Naive thymus-derived CD4-positive, alpha-beta T cell (primary cell): ENCODE measurements around the gene CSF2. TPM values are rescaled to one million over a fixed set of nuclear protein-coding genes. Genes with fewer than 3 reads are reported as not detected.
"Not testable (repeated sequence)": the region's sequence is repeated elsewhere in the genome, so short reads cannot be mapped to it uniquely, and the experiment has no call there.

ENCODE experiments used
- ATAC-seq: fragments of 150-1000 bp; cut with Tn5 transposase; 2 replicates; pipeline ENCODE4 v1.10.0; 2021; ENCODE audit warnings: mild to moderate bottlenecking, moderate library complexity
- CTCF ChIA-PET: fragments of 350-600 bp; sonication (Branson Sonifier 250); formaldehyde crosslinking; loops from one replicate; lab custom pipeline; 2021; ENCODE audit warnings: antibody characterized with exemption; lab: Charles Lee
- POLR2A ChIA-PET: fragments of 350-600 bp; sonication (Branson Sonifier 250); formaldehyde crosslinking; loops from one replicate; lab custom pipeline; 2021; ENCODE audit warnings: antibody characterized with exemption, inconsistent platforms; lab: Charles Lee
- DNase-seq, 9 donors: peaks; one replicate each; pipeline versions ENCODE4 v3.0.0 to v3.0.0-alpha.2; 2020 to 2022; ENCODE audit warnings: mixed read lengths in 1 of 9
- H3K27ac ChIP-seq: one replicate; pipeline ENCODE4 v1.7.0; 2013; ENCODE audit warnings: mild to moderate bottlenecking, low read depth, low read length, moderate library complexity
- H3K27me3 ChIP-seq, 2 donors: one replicate each; pipeline ENCODE4 v1.7.0; 2013; ENCODE audit warnings: low read length in 2 of 2, mild to moderate bottlenecking in 2 of 2, moderate library complexity in 2 of 2; ENCODE audit not compliant: control insufficient read depth in 2 of 2, insufficient read depth in 2 of 2
- H3K36me3 ChIP-seq, 3 experiments: 1 replicate in 2 of 3; 2 replicates in 1 of 3; pipeline ENCODE4 v1.7.0; 2013; ENCODE audit warnings: low read length in 3 of 3, mild to moderate bottlenecking in 3 of 3, moderate library complexity in 1 of 3; ENCODE audit not compliant: insufficient read depth in 3 of 3, control insufficient read depth in 2 of 3
- H3K4me1 ChIP-seq, 2 donors: one replicate each; pipeline ENCODE4 v1.7.0; 2013; ENCODE audit warnings: low read length in 2 of 2, mild to moderate bottlenecking in 2 of 2, moderate library complexity in 1 of 2; ENCODE audit not compliant: control insufficient read depth in 2 of 2, insufficient read depth in 2 of 2
- H3K4me3 ChIP-seq: 2 replicates; pipeline ENCODE4 v1.7.0; 2013; ENCODE audit warnings: mild to moderate bottlenecking, low read length
- H3K9me3 ChIP-seq, 3 experiments: 1 replicate in 2 of 3; 2 replicates in 1 of 3; pipeline ENCODE4 v1.7.0; 2013; ENCODE audit warnings: low read length in 3 of 3; ENCODE audit not compliant: control insufficient read depth in 2 of 3
- H3K27ac Mint-ChIP-seq, 9 donors: one replicate each; pipeline ENCODE4 v1.8.0; 2020 to 2022; ENCODE audit warnings: mixed read lengths in 9 of 9, mild to moderate bottlenecking in 8 of 9, moderate library complexity in 5 of 9, inconsistent platforms in 2 of 9
- H3K27me3 Mint-ChIP-seq, 5 donors: one replicate each; pipeline ENCODE4 v1.8.0; 2021 to 2022; ENCODE audit warnings: mixed read lengths in 5 of 5, mild to moderate bottlenecking in 1 of 5
- H3K36me3 Mint-ChIP-seq, 5 donors: one replicate each; pipeline ENCODE4 v1.8.0; 2020 to 2022; ENCODE audit warnings: mixed read lengths in 5 of 5, mild to moderate bottlenecking in 3 of 5, inconsistent platforms in 1 of 5
- H3K4me1 Mint-ChIP-seq, 7 donors: one replicate each; pipeline ENCODE4 v1.8.0; 2020 to 2022; ENCODE audit warnings: mixed read lengths in 7 of 7, mild to moderate bottlenecking in 3 of 7, inconsistent platforms in 1 of 7
- H3K4me3 Mint-ChIP-seq, 10 donors: one replicate each; pipeline ENCODE4 v1.8.0; 2020 to 2022; ENCODE audit warnings: mild to moderate bottlenecking in 10 of 10, mixed read lengths in 10 of 10, moderate library complexity in 6 of 10, inconsistent platforms in 2 of 10
- H3K9me3 Mint-ChIP-seq, 11 donors: one replicate each; pipeline ENCODE4 v1.8.0; 2020 to 2022; ENCODE audit warnings: mixed read lengths in 11 of 11, mild to moderate bottlenecking in 4 of 11, inconsistent platforms in 1 of 11, moderate library complexity in 1 of 11
- intact Hi-C, 2 donors: fragments of 100-400 bp; cut with micrococcal nuclease; formaldehyde crosslinking; loops; one replicate each; pipeline ENCODE4 v1.15.1; 2023
- polyA plus RNA-seq, 2 donors: library from polyadenylated mRNA; unstranded; fragments of 300-500 nt; fragmentation: Illumina TruSeq; gene quantifications; one replicate each; pipeline ENCODE4 v1.2.3, GENCODE V29; 2021
- total RNA-seq, 6 experiments: library from RNA in 5 of 6; stranded (reverse) in 5 of 6; gene quantifications; 1 replicate in 5 of 6; 2 replicates in 1 of 6; pipeline ENCODE4 v1.2.3 and lab custom pipeline; 2021 to 2026

Gene CSF2
- total and polyA plus RNA-seq, 7 experiments from 2014 or later = 111 TPM; not detected in 6

- POLR2A ChIA-PET = no interaction called here
- Mint-ChIP-seq H3K4me3 (peak overlapping the region in 1 of 10 donors; percentile 74), H3K27ac (peak overlapping the region in 1 of 9 donors; percentile 79), H3K27me3 (no peaks in the 10 kb centered on the region), H3K9me3 (peaks cover 0 to 30% (median 4%) of the 10 kb centered on the region in 11 donors), H3K36me3 (peaks cover 0 to 58% (median 0%) of the 10 kb centered on the region in 5 donors), H3K4me1 (peaks cover 9 to 69% (median 28%) of the 10 kb centered on the region in 7 donors)
- DNase-seq (no peak), ATAC-seq (no peak)
- Histone ChIP-seq H3K9me3 (no peaks in the 10 kb centered on the region), H3K36me3 (no peaks in the 10 kb centered on the region), H3K27ac (no peak overlapping the region), H3K27me3 (no peaks in the 10 kb centered on the region), H3K4me3 (no peak overlapping the region), H3K4me1 (peaks cover 0 to 56% of the 10 kb centered on the region in 2 donors)
- intact Hi-C loops = no loop called here
- CTCF ChIA-PET = no interaction called here
Measured at GRCh38 chr5:132112111-132112510, 38.5 kb downstream of the CSF2 start.

DNA sequence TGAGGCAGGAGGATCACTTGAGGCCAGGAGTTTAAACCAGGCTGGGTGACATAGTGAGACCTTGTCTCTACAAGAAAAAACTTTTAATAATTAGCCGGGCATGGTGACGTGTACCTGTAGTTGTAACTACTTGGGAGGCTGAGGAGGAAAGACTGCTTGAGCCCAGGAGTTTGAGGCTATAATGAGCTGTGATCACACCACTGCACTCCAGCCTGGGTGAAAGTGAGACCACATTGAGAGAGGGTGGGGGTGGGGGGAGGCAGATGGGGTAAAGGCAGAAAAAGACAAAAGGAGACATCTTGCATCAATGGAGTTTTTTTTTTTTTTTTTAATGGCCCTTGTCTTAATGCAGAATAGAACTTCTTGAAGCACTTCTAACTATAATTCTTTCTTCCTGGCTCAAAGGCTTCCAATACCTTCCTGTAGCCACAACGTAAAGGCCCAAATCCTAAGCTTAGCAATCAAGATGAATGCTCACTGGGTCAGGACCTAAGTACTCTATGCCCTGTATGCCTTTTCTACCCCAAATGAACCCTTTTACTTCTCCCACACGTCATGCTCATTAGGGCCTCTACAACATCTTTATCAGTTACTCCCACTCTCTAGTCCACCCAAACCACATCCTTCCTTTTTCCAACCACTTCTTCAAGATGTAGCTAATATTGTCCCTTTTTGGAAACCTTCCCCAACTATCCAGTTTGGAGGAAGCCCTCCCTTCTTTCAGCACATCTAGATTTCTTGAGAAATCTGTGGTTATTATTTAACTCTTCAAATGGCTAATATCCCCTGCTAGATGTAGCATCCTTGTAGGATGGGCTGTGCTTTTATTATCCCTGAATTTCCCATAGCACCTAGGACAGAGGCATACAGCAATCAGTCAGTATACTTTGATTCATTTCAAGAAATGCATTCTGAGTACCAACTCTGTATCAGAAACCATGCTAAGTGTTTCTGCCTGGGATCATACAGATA lies 40.8 kb downstream of the CSF2 start:
- ChIA-PET POLR2A (no interaction called here), CTCF (no interaction called here)
- Mint-ChIP-seq H3K27me3 (no peaks in the 10 kb centered on the region), H3K4me3 (peak overlapping the region in 1 of 10 donors; percentile 27), H3K4me1 (peaks cover 9 to 56% (median 28%) of the 10 kb centered on the region in 7 donors), H3K36me3 (peaks cover 0 to 43% (median 0%) of the 10 kb centered on the region in 5 donors), H3K9me3 (peaks cover 0 to 21% (median 3%) of the 10 kb centered on the region in 11 donors), H3K27ac (peak overlapping the region in 1 of 9 donors; percentile 67)
- peaks cover 0 to 64% of the 10 kb centered on the region in 2 donors for H3K4me1 ChIP-seq
- DNase-seq (no peak), ATAC-seq (peak; percentile 40)
- no peaks in the 10 kb centered on the region for H3K36me3 ChIP-seq
- H3K9me3 ChIP-seq = no peaks in the 10 kb centered on the region
- H3K27ac ChIP-seq = no peak overlapping the region
- intact Hi-C loops = no loop called here
- H3K4me3 ChIP-seq = no peak overlapping the region
- H3K27me3 ChIP-seq = no peaks in the 10 kb centered on the region

- Histone ChIP-seq H3K4me3 (no peak overlapping the region), H3K9me3 (no peaks in the 10 kb centered on the region), H3K36me3 (no peaks in the 10 kb centered on the region), H3K27me3 (no peaks in the 10 kb centered on the region), H3K4me1 (peaks cover 0 to 60% of the 10 kb centered on the region in 2 donors), H3K27ac (no peak overlapping the region)
- H3K27ac Mint-ChIP-seq = peak overlapping the region in 1 of 9 donors; percentile 60
- H3K36me3 Mint-ChIP-seq = peaks cover 0 to 40% (median 0%) of the 10 kb centered on the region in 5 donors
- no peaks in the 10 kb centered on the region for H3K27me3 Mint-ChIP-seq
- DNase-seq (no peak), ATAC-seq (no peak)
- intact Hi-C loops = no loop called here
- peak overlapping the region in 1 of 10 donors; percentile 19 for H3K4me3 Mint-ChIP-seq
- ChIA-PET CTCF (no interaction called here), POLR2A (no interaction called here)
- peaks cover 9 to 48% (median 25%) of the 10 kb centered on the region in 7 donors for H3K4me1 Mint-ChIP-seq
- H3K9me3 Mint-ChIP-seq = peaks cover 0 to 21% (median 3%) of the 10 kb centered on the region in 11 donors
Measured at GRCh38 chr5:132115375-132115774, 41.8 kb downstream of the CSF2 start.

GRCh38 chr5:132116072-132116471 lies 42.5 kb downstream of the CSF2 start:
- DNase-seq (no peak), ATAC-seq (no peak)
- Histone ChIP-seq H3K36me3 (no peaks in the 10 kb centered on the region), H3K27me3 (no peaks in the 10 kb centered on the region), H3K27ac (no peak overlapping the region), H3K4me3 (no peak overlapping the region), H3K4me1 (peaks cover 0 to 53% of the 10 kb centered on the region in 2 donors), H3K9me3 (no peaks in the 10 kb centered on the region)
- intact Hi-C loops = no loop called here
- peaks cover 0 to 23% (median 3%) of the 10 kb centered on the region in 11 donors for H3K9me3 Mint-ChIP-seq
- peaks cover 4 to 46% (median 20%) of the 10 kb centered on the region in 7 donors for H3K4me1 Mint-ChIP-seq
- H3K4me3 Mint-ChIP-seq = peak overlapping the region in 1 of 10 donors; percentile 42
- peaks cover 0 to 5% (median 0%) of the 10 kb centered on the region in 5 donors for H3K27me3 Mint-ChIP-seq
- CTCF ChIA-PET = no interaction called here
- H3K27ac Mint-ChIP-seq = peak overlapping the region in 1 of 9 donors; percentile 74
- POLR2A ChIA-PET = no interaction called here
- peaks cover 0 to 45% (median 0%) of the 10 kb centered on the region in 5 donors for H3K36me3 Mint-ChIP-seq

DNA sequence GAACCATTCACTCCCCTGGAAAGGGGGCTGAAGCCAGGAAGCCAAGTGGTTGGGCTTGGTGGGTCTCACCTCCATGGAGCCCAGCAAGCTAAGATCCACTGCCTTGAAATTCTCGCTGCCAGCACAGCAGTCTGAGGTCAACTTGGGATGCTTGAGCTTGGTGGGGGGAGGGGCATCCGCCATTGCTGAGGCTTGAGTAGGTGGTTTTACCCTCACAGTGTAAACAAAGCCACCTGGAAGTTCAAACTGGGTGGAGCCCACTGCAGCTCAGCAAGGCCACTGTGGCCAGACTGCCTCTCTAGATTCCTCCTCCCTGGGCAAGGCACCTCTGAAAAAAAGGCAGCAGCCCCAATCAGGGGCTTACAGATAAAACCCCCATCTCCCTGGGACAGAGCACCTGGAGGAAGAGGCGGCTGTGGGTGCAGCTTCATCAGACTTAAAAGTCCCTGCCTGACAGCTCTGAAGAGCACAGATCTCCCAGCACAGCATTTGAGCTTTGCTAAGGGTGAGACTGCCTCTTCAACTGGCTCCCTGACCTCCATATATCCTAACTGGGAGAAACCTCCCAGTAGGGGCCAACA lies 43.4 kb downstream of the CSF2 start:
- intact Hi-C loops, H3K36me3 ChIP-seq, H3K27ac ChIP-seq, H3K9me3 ChIP-seq, CTCF ChIA-PET, H3K27me3 ChIP-seq, ATAC-seq, DNase-seq, POLR2A ChIA-PET, H3K4me3 ChIP-seq: not testable (repeated sequence)
- peaks cover 0 to 46% of the 10 kb centered on the region in 2 donors for H3K4me1 ChIP-seq
- H3K27me3 Mint-ChIP-seq = peaks cover 0 to 13% (median 0%) of the 10 kb centered on the region in 5 donors
- H3K9me3 Mint-ChIP-seq = peaks cover 0 to 32% (median 3%) of the 10 kb centered on the region in 11 donors
- H3K4me3 Mint-ChIP-seq = peak overlapping the region in 1 of 10 donors; percentile 10
- peaks cover 0 to 52% (median 0%) of the 10 kb centered on the region in 5 donors for H3K36me3 Mint-ChIP-seq
- peaks cover 4 to 37% (median 13%) of the 10 kb centered on the region in 7 donors for H3K4me1 Mint-ChIP-seq
- H3K27ac Mint-ChIP-seq = peak overlapping the region in 1 of 9 donors; percentile 44

- POLR2A ChIA-PET, CTCF ChIA-PET: not testable (repeated sequence)
Measured at GRCh38 chr5:132120717-132121116, 47.1 kb downstream of the CSF2 start.

More at GRCh38 chr5:132120717-132121116, 47.1 kb downstream of the CSF2 start:
- H3K4me3 Mint-ChIP-seq, ATAC-seq, DNase-seq, H3K36me3 ChIP-seq, intact Hi-C loops, H3K4me3 ChIP-seq, H3K27ac Mint-ChIP-seq, H3K9me3 ChIP-seq, H3K27ac ChIP-seq, H3K27me3 ChIP-seq: not testable (repeated sequence)
- peaks cover 0 to 31% (median 0%) of the 10 kb centered on the region in 11 donors for H3K9me3 Mint-ChIP-seq
- peaks cover 0 to 46% (median 0%) of the 10 kb centered on the region in 5 donors for H3K36me3 Mint-ChIP-seq
- peaks cover 0 to 12% (median 4%) of the 10 kb centered on the region in 7 donors for H3K4me1 Mint-ChIP-seq
- peaks cover 0 to 28% (median 0%) of the 10 kb centered on the region in 5 donors for H3K27me3 Mint-ChIP-seq
- H3K4me1 ChIP-seq = peaks cover 0 to 18% of the 10 kb centered on the region in 2 donors
